Spleen (tissue), 7 donors: ENCODE results near the gene HSD17B7.

ENCODE experiments used
- CTCF ChIP-seq, 11 experiments: fragments of 200-600 bp in 7 of 11; fragments of 450-650 bp in 4 of 11; sonication (generic) in 4 of 11; IDR thresholded peaks in 8 of 11; conservative IDR thresholded peaks in 3 of 11; 1 replicate in 7 of 11; 2 replicates in 4 of 11; pipeline versions ENCODE4 v1.4.0 to v1.8.0; 2016 to 2021; ENCODE audit warnings: antibody characterized with exemption in 11 of 11, inconsistent platforms in 4 of 11, mild to moderate bottlenecking in 1 of 11
- POLR2A ChIP-seq, 3 donors: fragments of 450-650 bp; IDR thresholded peaks; one replicate each; pipeline ENCODE4 v1.5.1; 2017; ENCODE audit warnings: antibody characterized with exemption in 3 of 3, mild to moderate bottlenecking in 1 of 3
- donor health status: DM: no; HTN: no; CAD: no; lungs with moderate emphysema.
- donor health status: DM: no; HTN: no; CAD: no.
- donor health status: DM: no; HTN: no; CAD: no.

GRCh38 chr1:162823771-162824525 is 33.4 kb downstream of the HSD17B7 start:
- no peak for TF ChIP-seq CTCF (IDR thresholded peaks at IDR 0.05 in 8 of 11, conservative IDR thresholded peaks at IDR 0.05 in 3 of 11)
- TF ChIP-seq POLR2A (IDR thresholded peaks at IDR 0.05) = no peak
